GM18505 (cell line): ENCODE measurements around the gene SBF1.

Source experiments
- ATAC-seq: cut with Tn5 transposase; IDR thresholded peaks from one replicate; pipeline ENCODE4 v1.9.1; 2021; ENCODE audit not compliant: unreplicated experiment
- POLR2A ChIP-seq: IDR thresholded peaks from 4 replicates; pipeline ENCODE4 v1.6.1; 2011; ENCODE audit warnings: borderline replicate concordance; ENCODE audit not compliant: insufficient read depth, insufficient read length; ENCODE audit errors: extremely low read depth

Gene SBF1

GRCh38 chr22:50500452-50500851, 25.6 kb upstream of the SBF1 start:
- no peak for TF ChIP-seq POLR2A
- ATAC-seq: no peak

GRCh38 chr22:50498322-50498890, 23.6 kb upstream of the SBF1 start:
- no peak for ATAC-seq
- TF ChIP-seq POLR2A: no peak

- no peak for TF ChIP-seq POLR2A
- ATAC-seq: no peak
These were observed 22.3 kb upstream of the SBF1 start for GRCh38 chr22:50497093-50497492.

GRCh38 chr22:50490531-50491308, 15.9 kb upstream of the SBF1 start:
- TF ChIP-seq POLR2A: no peak

GRCh38 chr22:50489363-50490243, 14.8 kb upstream of the SBF1 start:
- ATAC-seq: no peak
- no peak for TF ChIP-seq POLR2A

More at GRCh38 chr22:50490531-50491308, 15.9 kb upstream of the SBF1 start:
- ATAC-seq: no peak

GRCh38 chr22:50488886-50489285, 14.1 kb upstream of the SBF1 start:
- no peak for TF ChIP-seq POLR2A
- no peak for ATAC-seq

GRCh38 chr22:50488006-50488677, 13.3 kb upstream of the SBF1 start:
- no peak for ATAC-seq
- TF ChIP-seq POLR2A: no peak

GRCh38 chr22:50487290-50488005, 12.6 kb upstream of the SBF1 start:
- no peak for TF ChIP-seq POLR2A
- ATAC-seq: no peak

- no peak for TF ChIP-seq POLR2A
- no peak for ATAC-seq
These were observed 11.9 kb upstream of the SBF1 start, which contains the start of gene MIOX for GRCh38 chr22:50486561-50487289. TSS of gene MIOX (plus strand) at chr22:50486859. CDS start at chr22:50486898, 39 bp downstream.

- no peak for TF ChIP-seq POLR2A
- no peak for ATAC-seq
These were observed 10.6 kb upstream of the SBF1 start for GRCh38 chr22:50485221-50486131.
